Activated T-cell treated with anti-CD3 and anti-CD28 coated beads, Interleukin-2, amount 50 U/mL, for 72 hours (primary cell): ENCODE results near the gene GRIN2A. TPM values are rescaled to one million over a fixed set of nuclear protein-coding genes. Genes with fewer than 3 reads are reported as not detected.

Experiments used
- ATAC-seq, 2 donors: fragments of 150-1000 bp; cut with Tn5 transposase; replicated peaks in 1 of 2; 2 replicates each; pipeline ENCODE4 v1.10.0; 2021; ENCODE audit warnings: moderate library complexity in 2 of 2, mild to moderate bottlenecking in 1 of 2
- DNase-seq, 2 donors: peaks; one replicate each; pipeline ENCODE4 v3.0.0; 2021 to 2022; ENCODE audit warnings: mixed read lengths in 1 of 2
- H3K27ac Mint-ChIP-seq: one replicate; pipeline ENCODE4 v1.8.0; 2022; ENCODE audit warnings: mild to moderate bottlenecking, moderate library complexity, mixed read lengths
- H3K27me3 Mint-ChIP-seq: one replicate; pipeline ENCODE4 v1.8.0; 2022; ENCODE audit warnings: low read depth, mixed read lengths
- H3K36me3 Mint-ChIP-seq, 2 donors: one replicate each; pipeline ENCODE4 v1.8.0; 2022; ENCODE audit warnings: mixed read lengths in 2 of 2, mild to moderate bottlenecking in 1 of 2; ENCODE audit not compliant: insufficient read depth in 2 of 2
- H3K4me1 Mint-ChIP-seq: one replicate; pipeline ENCODE4 v1.8.0; 2022; ENCODE audit warnings: low read depth, mixed read lengths
- H3K4me3 Mint-ChIP-seq, 2 donors: one replicate each; pipeline ENCODE4 v1.8.0; 2022; ENCODE audit warnings: mild to moderate bottlenecking in 2 of 2, mixed read lengths in 2 of 2, moderate library complexity in 2 of 2
- H3K9me3 Mint-ChIP-seq, 2 donors: one replicate each; pipeline ENCODE4 v1.8.0; 2022; ENCODE audit warnings: mixed read lengths in 2 of 2
- total RNA-seq, 2 donors: library from RNA; stranded (reverse); gene quantifications; one replicate each; pipeline ENCODE4 v1.2.3, GENCODE V29; 2022

GRIN2A gene
- total RNA-seq, 2 donors from 2014 or later = not detected

- Mint-ChIP-seq H3K4me1 (no peaks in the 10 kb centered on the region), H3K27ac (no peak overlapping the region), H3K36me3 (no peaks in the 10 kb centered on the region), H3K4me3 (no peak overlapping the region), H3K27me3 (no peaks in the 10 kb centered on the region), H3K9me3 (peaks cover 0 to 3% of the 10 kb centered on the region in 2 donors)
- DNase-seq (no peak), ATAC-seq (no peak)
These were observed 95.1 kb downstream of the GRIN2A start for GRCh38 chr16:10087151-10087550.

GRCh38 chr16:10086620-10087019, 95.6 kb downstream of the GRIN2A start:
- Mint-ChIP-seq H3K9me3 (peaks cover 0 to 3% of the 10 kb centered on the region in 2 donors), H3K27me3 (no peaks in the 10 kb centered on the region), H3K4me1 (no peaks in the 10 kb centered on the region), H3K36me3 (no peaks in the 10 kb centered on the region), H3K27ac (no peak overlapping the region), H3K4me3 (no peak overlapping the region)
- ATAC-seq (no peak), DNase-seq (no peak)

DNA sequence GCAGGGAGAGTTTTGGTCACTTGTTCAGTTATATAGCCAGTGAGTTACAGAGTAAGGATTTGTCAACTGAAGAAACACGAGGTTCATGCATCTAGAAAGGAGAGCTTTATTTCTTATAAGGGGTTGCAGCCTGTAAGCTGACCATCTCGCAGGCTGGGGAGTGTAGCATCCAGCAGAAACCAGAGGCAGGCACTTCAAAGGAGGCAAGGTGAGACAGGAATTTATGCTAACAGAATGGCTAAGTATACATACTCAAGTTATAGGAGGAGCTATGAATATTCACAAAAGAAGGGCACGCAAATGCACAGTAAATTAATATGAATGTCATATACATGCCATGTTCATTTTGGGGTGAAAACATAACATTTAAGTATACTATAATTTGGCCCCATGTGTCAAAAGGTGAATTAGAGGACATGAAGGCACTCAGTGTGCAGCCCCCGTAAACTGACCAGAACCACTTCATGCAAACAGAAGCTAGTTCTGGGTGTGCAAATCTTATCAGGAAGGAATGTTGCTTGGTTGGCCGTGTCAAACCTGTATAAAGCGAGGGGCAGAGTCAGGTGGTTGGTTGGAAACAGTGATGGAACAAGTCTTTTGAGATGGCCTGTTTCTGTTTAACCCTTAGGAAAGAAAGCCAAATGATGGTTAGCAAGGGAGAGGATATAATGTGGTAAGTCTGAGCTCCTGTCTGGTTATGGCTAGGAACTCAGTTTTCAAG, 97.0 kb downstream of the GRIN2A start:
- ATAC-seq (no peak), DNase-seq (no peak)
- no peaks in the 10 kb centered on the region for H3K4me1 Mint-ChIP-seq
- no peaks in the 10 kb centered on the region for H3K36me3 Mint-ChIP-seq
- no peak overlapping the region for H3K27ac Mint-ChIP-seq
- no peak overlapping the region for H3K4me3 Mint-ChIP-seq
- H3K9me3 Mint-ChIP-seq = peaks cover 0 to 3% of the 10 kb centered on the region in 2 donors
- H3K27me3 Mint-ChIP-seq = peaks cover 6% of the 10 kb centered on the region

GRCh38 chr16:10083301-10083700, 98.9 kb downstream of the GRIN2A start:
- H3K9me3 Mint-ChIP-seq = no peaks in the 10 kb centered on the region
- H3K27ac Mint-ChIP-seq = no peak overlapping the region
- no peaks in the 10 kb centered on the region for H3K4me1 Mint-ChIP-seq
- ATAC-seq (no peak), DNase-seq (no peak)
- H3K27me3 Mint-ChIP-seq = peaks cover 6% of the 10 kb centered on the region
- no peak overlapping the region for H3K4me3 Mint-ChIP-seq
- H3K36me3 Mint-ChIP-seq = no peaks in the 10 kb centered on the region

GRCh38 chr16:10081201-10081940, 100.9 kb downstream of the GRIN2A start:
- ATAC-seq (no peak), DNase-seq (no peak)
- Mint-ChIP-seq H3K27me3 (peaks cover 6% of the 10 kb centered on the region), H3K4me3 (no peak overlapping the region), H3K36me3 (no peaks in the 10 kb centered on the region), H3K9me3 (no peaks in the 10 kb centered on the region), H3K4me1 (no peaks in the 10 kb centered on the region), H3K27ac (no peak overlapping the region)

DNA sequence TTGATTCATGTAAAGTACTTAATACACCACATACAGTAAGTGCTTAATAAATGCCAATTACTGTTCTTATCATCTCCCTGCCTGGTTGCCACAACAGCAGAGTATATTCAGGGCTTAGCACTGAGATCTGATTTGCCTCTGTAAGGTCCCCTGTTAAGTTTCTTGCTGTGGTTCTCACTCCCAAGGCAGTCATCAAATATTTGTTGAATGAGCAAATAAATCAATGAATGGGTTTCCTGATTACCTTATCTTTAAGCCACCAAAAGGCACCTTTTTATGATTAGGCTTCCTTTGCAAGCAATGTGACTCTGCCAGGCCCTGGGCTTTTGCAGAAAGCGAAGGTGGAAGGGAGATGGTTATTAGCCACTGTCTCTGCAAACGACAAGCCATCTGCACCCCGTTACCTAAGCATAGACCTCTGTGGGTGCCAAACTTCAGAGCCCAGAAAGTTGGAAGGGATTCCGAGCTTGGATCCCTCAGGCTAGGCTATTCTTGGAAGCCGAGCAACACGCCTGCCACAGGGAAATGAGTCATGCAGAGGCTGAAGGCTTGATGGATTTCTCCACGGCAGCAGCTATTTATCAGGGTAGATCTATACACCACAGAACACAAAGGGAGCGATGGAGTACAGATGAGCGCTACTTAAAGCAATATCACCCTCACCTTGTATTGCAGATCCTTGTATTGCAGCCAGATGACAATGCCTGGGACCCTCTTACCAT, 102.0 kb downstream of the GRIN2A start:
- Mint-ChIP-seq H3K27ac (no peak overlapping the region), H3K4me1 (no peaks in the 10 kb centered on the region), H3K36me3 (no peaks in the 10 kb centered on the region), H3K9me3 (no peaks in the 10 kb centered on the region), H3K27me3 (peaks cover 6% of the 10 kb centered on the region), H3K4me3 (no peak overlapping the region)
- ATAC-seq (no peak), DNase-seq (no peak)

GRCh38 chr16:10078541-10078949, 103.7 kb downstream of the GRIN2A start:
- no peak overlapping the region for H3K4me3 Mint-ChIP-seq
- no peak for DNase-seq
- no peaks in the 10 kb centered on the region for H3K9me3 Mint-ChIP-seq
- no peaks in the 10 kb centered on the region for H3K36me3 Mint-ChIP-seq
- H3K27ac Mint-ChIP-seq = no peak overlapping the region
- no peak for ATAC-seq
- no peaks in the 10 kb centered on the region for H3K4me1 Mint-ChIP-seq
- H3K27me3 Mint-ChIP-seq = peaks cover 6% of the 10 kb centered on the region

DNA sequence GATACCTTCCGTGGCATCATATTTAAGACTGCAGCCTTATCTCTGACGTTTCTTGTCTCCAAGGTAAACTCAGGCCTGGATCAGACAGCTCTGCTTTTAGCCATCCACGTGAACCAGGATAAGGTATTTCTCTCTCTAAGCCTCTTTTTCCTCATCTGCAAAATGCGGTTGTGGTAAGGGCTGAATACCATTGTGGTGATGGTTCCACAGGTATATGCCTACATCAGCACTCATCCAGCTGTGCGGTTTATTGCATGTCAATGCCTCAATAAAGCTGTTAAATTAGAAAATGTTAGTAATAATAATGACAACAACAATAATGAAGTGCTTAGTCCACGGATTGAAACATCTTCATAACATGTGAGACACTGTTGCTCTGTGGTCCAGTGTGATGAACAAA, 104.4 kb downstream of the GRIN2A start:
- Mint-ChIP-seq H3K4me3 (no peak overlapping the region), H3K36me3 (no peaks in the 10 kb centered on the region), H3K27ac (no peak overlapping the region), H3K4me1 (no peaks in the 10 kb centered on the region), H3K9me3 (no peaks in the 10 kb centered on the region), H3K27me3 (peaks cover 6% of the 10 kb centered on the region)
- DNase-seq (no peak), ATAC-seq (no peak)

- no peak for DNase-seq
- no peak for ATAC-seq
- Mint-ChIP-seq H3K9me3 (no peaks in the 10 kb centered on the region), H3K27me3 (peaks cover 5% of the 10 kb centered on the region), H3K4me1 (no peaks in the 10 kb centered on the region), H3K27ac (no peak overlapping the region), H3K4me3 (no peak overlapping the region), H3K36me3 (no peaks in the 10 kb centered on the region)
These were observed 106.2 kb downstream of the GRIN2A start for GRCh38 chr16:10076037-10076436.

DNA sequence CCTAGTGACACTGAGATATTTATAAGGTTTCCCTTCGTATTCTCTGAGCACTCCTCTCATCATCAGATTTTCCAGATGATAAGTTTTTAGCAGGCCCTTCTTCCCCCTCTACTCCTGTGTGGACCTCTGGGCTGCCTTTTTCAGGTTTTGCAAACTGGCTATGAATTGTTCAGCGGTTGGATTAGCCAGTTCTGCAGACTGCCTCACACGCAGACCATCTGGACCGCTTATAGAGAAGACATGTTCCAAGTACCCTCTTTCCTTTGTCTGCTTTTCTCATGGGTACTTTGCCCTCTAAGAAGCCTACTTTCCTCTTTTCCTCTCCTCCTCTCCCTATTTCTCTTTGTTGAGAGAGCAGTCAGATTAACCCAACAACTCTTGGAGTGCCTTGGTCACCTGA, 111.6 kb downstream of the GRIN2A start:
- Mint-ChIP-seq H3K4me3 (no peak overlapping the region), H3K27ac (no peak overlapping the region), H3K27me3 (no peaks in the 10 kb centered on the region), H3K9me3 (no peaks in the 10 kb centered on the region), H3K4me1 (no peaks in the 10 kb centered on the region), H3K36me3 (no peaks in the 10 kb centered on the region)
- no peak for DNase-seq
- no peak for ATAC-seq

- no peaks in the 10 kb centered on the region for H3K9me3 Mint-ChIP-seq
- H3K4me1 Mint-ChIP-seq = no peaks in the 10 kb centered on the region
- no peaks in the 10 kb centered on the region for H3K36me3 Mint-ChIP-seq
- H3K4me3 Mint-ChIP-seq = no peak overlapping the region
- H3K27ac Mint-ChIP-seq = no peak overlapping the region
- DNase-seq = no peak
- ATAC-seq = no peak
- H3K27me3 Mint-ChIP-seq = no peaks in the 10 kb centered on the region
These were observed 112.9 kb downstream of the GRIN2A start for GRCh38 chr16:10069374-10069773.

- Mint-ChIP-seq H3K4me1 (no peaks in the 10 kb centered on the region), H3K27ac (no peak overlapping the region)
These were observed 114.4 kb downstream of the GRIN2A start for GRCh38 chr16:10067835-10068234.

GRCh38 chr16:10067406-10067805, 114.8 kb downstream of the GRIN2A start:
- no peak overlapping the region for H3K27ac Mint-ChIP-seq
- no peaks in the 10 kb centered on the region for H3K27me3 Mint-ChIP-seq
- H3K36me3 Mint-ChIP-seq = no peaks in the 10 kb centered on the region
- H3K4me1 Mint-ChIP-seq = no peaks in the 10 kb centered on the region
- ATAC-seq (no peak), DNase-seq (no peak)
- H3K4me3 Mint-ChIP-seq = no peak overlapping the region
- H3K9me3 Mint-ChIP-seq = no peaks in the 10 kb centered on the region

More at GRCh38 chr16:10067835-10068234, 114.4 kb downstream of the GRIN2A start:
- H3K9me3 Mint-ChIP-seq = no peaks in the 10 kb centered on the region
- no peaks in the 10 kb centered on the region for H3K27me3 Mint-ChIP-seq
- H3K36me3 Mint-ChIP-seq = no peaks in the 10 kb centered on the region
- DNase-seq (no peak), ATAC-seq (no peak)
- no peak overlapping the region for H3K4me3 Mint-ChIP-seq
